ENCODE results near the gene EPHB1.

GRCh38 chr3:134931045-134931785 lies 136.2 kb downstream of the EPHB1 start:
- TF ChIP-seq, protein P1, sequence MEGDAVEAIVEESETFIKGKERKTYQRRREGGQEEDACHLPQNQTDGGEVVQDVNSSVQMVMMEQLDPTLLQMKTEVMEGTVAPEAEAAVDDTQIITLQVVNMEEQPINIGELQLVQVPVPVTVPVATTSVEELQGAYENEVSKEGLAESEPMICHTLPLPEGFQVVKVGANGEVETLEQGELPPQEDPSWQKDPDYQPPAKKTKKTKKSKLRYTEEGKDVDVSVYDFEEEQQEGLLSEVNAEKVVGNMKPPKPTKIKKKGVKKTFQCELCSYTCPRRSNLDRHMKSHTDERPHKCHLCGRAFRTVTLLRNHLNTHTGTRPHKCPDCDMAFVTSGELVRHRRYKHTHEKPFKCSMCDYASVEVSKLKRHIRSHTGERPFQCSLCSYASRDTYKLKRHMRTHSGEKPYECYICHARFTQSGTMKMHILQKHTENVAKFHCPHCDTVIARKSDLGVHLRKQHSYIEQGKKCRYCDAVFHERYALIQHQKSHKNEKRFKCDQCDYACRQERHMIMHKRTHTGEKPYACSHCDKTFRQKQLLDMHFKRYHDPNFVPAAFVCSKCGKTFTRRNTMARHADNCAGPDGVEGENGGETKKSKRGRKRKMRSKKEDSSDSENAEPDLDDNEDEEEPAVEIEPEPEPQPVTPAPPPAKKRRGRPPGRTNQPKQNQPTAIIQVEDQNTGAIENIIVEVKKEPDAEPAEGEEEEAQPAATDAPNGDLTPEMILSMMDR (IDR thresholded peaks at IDR 0.05; ENCODE audit: low read depth, low read length, missing input control): no peak
- TF ChIP-seq SP1 (IDR thresholded peaks at IDR 0.05): no peak
- TF ChIP-seq EGR1 (IDR thresholded peaks at IDR 0.05; ENCODE audit: low read depth in 2 of 2): no peak
- TF ChIP-seq JUND (IDR thresholded peaks at IDR 0.05): no peak
- TF ChIP-seq MAX (IDR thresholded peaks at IDR 0.05): no peak
- TF ChIP-seq ATF3 (IDR thresholded peaks at IDR 0.05): no peak
- TF ChIP-seq REST (IDR thresholded peaks at IDR 0.05): no peak
- no peak for TF ChIP-seq RAD21 (IDR thresholded peaks at IDR 0.05)
